Inflammatory macrophage treated with lipopolysaccharide for 4 hours (primary cell): ENCODE results near the gene STUB1.
A peak's percentile ranks its signal among the peaks of the same experiment; 100 is the strongest.

Source experiments
- DNase-seq: peaks from one replicate; pipeline ENCODE4 v3.0.0-alpha.2; 2020

Gene STUB1

DNA sequence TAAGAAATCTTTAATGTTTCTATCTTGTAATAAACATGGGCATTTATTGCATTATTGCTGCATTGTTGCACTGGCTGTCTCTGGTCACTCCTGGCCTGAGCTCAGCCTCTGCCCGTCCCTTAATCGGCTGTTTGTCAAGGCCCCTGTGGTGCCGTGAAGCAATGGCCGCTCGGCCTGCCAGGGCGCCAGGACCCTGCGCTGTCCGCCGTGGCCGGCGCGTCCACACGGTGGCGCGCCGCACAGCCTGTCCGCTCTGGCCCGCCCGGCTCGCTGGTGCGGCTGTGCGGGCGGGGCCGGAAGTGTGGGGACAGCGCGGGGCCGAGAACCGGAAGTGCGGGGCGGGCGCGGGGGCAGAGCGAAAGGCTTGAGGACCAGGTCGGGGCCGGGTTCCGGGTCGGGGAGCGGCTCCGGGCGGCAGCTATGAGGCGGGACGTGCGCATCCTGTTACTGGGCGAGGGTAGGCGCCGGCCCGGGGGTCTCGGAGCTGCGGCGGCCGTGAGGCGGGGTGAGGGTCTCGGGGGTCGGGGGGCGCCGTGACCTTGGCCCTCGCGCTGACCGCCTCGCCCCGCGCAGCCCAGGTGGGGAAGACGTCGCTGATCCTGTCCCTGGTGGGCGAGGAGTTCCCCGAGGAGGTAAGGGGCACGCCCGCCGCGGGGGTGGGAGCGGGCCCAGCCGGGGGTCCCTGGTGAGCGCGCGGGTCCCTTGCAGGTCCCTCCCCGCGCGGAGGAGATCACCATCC is 12.3 kb upstream of the STUB1 start, which contains the start of gene RHOT2:
TSS of gene RHOT2 (plus strand) at position 353 of the 739 bp plus-strand sequence. CDS start at position 421, 68 bp downstream.
- DNase-seq: peak; percentile 94

DNA sequence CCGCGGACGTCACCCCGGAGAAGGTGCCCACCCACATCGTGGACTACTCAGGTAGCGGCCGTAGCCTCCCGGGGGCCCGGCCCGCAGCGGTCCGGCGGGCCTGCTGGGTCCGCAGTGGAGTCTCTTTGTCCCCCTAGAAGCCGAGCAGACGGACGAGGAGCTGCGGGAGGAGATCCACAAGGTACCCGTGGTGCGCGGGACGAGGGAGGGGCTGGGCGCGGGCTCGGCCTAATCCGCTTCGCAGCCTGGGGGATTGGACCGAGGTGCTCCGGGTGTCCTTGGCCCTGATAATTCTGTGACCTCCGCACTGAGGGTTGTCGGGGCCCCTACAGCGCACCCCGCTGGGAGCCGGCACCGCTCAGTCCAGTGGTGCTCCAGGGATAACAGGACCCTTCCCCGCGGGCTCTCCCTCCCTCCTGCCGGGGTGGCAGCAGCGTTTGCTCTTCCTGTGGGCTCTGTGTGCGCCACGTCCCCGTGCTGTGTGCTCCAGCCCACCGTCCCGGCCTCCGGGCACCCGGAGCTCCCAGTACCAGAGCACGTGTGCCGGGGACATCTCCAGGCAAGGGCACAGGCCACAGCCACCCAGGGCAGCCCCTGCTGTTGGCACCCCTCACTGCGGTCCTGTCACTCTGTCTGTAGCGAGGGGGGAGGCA is 11.6 kb upstream of the STUB1 start:
- no peak for DNase-seq

DNA sequence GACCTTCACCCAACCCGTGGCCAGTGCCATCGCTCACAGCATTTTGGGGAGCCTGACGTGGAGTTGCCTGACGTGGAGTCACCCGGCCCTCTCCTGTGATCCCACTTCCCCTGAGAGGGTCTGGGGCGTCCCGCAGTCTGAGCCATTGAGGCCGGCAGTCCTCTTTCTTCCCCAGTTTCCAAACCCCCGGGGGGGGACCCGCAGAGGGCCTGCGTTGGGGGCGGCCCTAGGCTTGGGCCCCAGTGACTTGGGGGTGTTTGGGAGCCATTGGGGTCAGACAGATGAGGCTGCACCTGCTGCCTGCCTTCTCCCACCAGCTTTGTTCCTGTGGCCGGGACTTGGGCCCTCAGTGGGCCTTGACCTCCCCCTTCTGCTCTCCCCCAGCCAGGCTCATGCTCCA is 10.5 kb upstream of the STUB1 start:
- DNase-seq: no peak

DNA sequence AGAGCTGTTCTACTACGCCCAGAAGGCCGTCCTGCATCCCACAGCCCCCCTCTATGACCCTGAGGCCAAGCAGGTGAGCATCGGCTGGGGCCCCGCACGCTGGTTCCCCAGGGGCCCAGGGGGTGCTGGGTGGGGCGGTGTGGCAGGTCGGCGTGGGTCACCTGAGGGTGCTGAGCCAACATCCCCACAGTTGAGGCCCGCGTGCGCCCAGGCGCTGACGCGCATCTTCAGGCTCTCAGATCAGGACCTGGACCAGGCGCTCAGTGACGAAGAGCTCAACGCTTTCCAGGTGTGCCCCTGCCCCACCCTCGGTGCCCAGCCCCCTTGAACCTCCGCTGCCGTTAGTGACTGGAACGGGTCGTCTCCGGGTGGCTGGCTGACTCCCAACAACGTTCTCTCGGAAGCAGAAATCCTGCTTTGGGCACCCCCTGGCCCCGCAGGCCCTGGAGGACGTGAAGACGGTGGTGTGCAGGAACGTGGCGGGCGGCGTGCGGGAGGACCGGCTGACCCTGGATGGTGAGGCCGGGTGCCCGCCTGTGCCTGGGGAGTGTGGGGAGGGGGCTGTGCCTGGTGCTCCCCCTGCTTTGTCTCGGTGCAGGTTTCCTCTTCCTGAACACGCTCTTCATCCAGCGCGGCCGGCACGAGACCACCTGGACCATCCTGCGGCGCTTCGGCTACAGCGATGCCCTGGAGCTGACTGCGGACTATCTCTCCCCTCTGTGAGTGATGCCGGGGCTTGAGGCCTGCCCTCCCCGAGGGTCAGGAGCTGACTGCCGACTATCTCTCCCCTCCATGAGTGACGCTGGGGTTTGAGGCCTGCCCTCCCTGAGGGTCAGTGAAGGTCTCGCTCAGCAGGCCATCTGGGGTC is 9.5 kb upstream of the STUB1 start:
- no peak for DNase-seq

DNA sequence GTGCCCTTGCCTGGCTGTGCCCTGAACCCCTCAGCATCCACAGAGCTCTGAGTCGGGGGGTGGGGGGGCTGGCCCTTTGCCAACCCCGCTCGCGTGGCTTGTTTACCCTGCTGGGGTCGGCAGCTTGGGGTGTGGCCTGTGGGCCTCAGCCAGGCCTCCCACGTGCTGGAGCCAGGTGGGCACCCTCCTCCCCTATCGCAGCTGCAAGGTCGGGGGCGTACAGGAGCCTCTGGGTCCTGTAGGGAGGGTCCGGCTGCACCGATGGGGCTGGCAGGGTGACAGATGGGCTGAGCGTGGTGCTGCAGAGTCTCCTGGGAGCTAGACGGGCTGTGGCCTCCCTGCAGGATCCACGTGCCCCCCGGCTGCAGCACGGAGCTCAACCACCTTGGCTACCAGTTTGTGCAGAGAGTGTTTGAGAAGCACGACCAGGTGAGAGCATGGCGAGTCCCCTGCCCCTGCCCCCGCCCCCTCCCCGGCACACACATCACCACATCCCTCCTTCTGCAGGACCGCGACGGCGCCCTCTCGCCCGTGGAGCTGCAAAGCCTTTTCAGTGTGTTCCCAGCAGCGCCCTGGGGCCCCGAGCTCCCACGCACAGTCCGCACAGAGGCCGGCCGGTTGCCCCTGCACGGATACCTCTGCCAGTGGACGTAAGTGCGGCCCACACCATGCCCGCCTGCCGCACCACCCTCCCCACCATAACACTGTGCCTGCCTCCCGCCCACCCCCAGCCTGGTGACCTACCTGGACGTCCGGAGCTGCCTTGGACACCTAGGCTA is 8.7 kb upstream of the STUB1 start:
- no peak for DNase-seq

DNA sequence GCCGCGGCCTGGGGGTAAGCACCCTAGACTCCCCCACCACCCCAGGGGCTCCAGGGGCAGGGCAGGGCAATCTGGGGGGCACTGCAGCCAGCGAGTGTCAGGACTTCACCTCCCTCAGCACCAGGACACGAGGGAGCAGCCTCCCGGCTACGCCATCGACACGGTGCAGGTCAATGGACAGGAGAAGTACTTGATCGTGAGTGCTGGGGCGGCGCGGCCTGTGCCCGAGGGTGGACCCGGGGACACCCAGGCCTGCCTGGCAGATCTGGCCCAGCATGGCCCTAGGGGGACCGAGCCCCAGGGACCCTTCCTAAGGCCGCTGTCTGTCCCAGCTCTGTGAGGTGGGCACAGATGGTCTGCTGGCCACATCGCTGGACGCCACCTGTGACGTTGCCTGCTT is 7.8 kb upstream of the STUB1 start:
- no peak for DNase-seq

DNA sequence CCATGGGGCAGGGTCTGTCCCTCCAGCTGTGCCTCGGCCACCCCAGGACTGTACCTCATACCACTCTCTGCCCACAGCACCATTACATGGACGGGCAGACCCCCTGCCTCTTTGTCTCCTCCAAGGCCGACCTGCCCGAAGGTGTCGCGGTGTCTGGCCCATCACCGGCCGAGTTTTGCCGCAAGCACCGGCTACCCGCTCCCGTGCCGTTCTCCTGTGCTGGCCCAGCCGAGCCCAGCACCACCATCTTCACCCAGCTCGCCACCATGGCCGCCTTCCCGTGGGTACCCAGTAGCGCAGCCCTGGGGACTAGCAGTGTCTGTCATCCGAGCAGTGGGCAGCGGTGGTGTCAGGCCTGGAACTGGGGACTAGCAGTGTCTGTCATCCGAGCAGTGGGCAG is 7.4 kb upstream of the STUB1 start:
- no peak for DNase-seq

DNA sequence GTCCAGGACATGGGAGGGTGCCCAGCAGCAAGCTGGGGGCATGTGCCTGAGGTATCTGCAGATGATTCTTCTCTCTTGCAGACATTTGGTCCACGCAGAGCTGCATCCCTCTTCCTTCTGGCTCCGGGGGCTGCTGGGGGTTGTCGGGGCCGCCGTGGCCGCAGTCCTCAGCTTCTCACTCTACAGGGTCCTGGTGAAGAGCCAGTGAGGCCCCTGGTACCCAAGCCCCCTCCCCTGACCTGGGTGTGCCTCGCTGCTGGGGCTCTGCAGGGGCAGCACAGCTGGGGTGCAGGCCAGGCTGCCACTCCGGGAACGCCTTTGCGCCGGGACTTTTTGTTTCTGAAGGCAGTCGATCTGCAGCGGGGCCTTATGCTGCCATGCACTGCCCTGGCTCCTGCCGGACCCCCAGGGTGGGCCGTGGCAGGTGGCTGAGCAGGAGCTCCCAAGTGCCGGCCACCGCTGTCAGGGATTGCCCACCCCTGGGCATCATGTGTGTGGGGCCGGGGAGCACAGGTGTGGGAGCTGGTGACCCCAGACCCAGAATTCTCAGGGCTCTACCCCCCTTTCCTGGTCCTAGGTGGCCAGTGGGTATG is 6.7 kb upstream of the STUB1 start:
- DNase-seq: no peak

DNA sequence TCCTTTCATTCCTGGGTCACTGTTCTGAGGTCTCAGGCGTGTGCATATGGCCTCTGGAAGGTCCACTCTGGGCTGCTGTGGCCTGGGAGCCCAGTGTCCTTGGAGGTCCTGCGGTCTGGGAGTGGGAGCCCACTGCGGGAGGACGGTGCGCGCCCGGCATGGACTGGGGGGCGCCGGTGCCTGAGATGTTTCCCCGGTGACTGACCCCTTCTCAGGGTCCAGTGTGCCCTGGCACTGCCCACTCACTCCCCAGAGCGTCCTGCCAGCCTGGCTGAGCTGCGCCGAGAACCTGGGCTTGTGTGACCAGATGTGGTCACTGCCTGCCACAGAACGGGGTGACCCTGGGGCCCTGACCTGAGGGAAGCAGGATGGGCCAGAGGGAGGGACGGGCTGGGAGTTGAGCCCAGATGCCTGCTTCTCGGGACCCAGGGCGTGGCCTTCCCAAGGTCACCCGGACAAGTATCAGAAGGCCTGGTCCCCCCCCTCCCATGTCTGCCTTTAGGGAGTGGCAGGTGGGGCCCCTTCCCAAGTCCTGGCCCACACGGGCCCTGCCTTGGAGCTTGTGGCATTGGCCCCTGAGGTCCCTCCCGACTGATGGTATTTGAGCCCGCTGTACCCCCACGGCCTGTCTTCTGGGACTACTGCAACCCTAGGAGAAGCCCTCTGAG is 5.9 kb upstream of the STUB1 start:
- DNase-seq: no peak

DNA sequence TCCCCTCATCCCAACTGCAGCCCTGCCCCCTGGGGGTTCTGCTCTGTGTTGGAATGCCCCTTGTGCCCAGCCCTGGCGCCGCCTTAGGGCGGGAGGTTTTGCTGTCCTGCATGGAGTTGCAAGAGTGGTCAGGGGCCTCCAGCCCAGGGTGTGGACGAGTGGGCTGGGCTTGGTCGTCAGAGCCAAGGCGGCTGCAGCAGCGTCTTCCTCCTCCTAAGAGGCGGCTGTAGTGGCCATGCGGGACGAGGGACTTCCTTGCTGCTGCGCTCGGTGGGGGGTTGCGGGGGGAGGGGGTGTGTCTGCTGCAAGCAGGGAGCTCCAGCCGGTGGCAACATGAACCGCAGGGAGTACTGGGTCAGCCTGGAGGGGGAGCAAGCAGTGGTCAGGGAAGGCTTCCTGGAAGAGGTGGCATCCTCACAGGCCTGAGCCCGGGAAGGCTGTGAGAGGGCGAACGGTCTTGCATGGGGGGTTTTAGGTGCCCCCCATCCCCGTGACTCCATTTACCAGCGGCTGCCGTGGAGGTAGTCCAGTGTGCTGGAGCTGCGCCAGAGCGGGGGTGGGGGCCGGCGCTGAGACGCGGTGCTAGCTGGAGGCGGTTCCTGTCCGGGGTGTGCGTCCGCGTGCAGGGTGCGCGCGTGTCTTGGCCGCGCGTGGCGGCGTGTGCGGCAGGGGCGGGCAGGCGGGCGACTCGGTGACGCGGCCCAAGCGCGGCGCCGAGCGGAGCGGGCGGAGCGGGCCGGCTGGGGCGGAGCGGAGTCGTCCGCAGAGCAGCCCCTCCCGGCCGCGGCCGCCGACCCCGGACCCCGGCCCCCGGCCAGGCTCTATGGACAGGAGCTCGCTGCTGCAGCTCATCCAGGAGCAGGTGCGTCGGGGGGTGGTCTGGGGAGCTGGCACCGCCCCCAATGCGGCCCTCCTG is 5.0 kb upstream of the STUB1 start, which contains the start of gene RHBDL1:
TSS of gene RHBDL1 (plus strand) at position 704 of the 916 bp plus-strand sequence. CDS start at position 824, 120 bp downstream.
- peak; percentile 6 for DNase-seq

DNA sequence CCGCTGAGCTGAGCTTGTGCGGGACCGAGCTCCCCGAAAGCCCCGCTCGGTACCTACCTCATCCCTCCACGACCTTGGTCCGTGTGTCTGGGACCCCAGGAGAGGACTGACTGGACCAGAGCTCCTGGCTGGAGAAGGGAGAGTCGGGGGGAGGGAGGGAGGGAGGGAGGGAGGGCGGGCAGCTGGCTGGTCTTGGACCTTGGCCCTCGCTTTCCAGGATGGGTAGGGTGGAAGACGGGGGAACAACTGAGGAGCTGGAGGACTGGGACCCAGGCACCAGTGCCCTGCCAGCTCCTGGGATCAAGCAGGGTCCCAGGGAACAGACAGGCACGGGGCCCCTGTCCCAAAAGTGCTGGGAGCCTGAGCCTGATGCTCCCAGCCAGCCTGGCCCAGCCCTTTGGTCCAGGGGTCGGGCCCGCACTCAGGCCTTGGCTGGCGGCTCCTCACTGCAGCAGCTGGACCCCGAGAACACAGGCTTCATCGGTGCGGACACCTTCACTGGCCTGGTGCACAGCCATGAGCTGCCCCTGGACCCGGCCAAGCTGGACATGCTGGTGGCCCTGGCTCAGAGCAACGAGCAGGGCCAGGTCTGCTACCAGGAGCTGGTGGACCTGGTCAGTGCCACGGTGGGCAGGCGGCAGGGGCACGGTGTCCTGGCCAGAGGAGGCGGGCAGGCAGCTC is 4.2 kb upstream of the STUB1 start:
- DNase-seq: no peak

DNA sequence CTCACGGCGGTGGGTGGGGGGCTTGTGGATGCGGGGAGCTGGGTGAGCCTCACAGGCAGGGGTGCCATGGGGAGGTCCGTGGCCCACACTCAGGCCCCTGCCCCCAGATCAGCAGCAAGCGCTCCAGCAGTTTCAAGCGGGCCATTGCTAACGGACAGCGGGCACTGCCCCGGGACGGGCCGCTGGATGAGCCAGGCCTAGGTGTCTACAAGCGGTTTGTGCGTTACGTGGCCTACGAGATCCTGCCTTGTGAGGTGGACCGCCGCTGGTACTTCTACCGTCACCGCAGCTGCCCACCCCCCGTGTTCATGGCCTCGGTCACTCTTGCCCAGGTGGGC is 3.7 kb upstream of the STUB1 start:
- no peak for DNase-seq

DNA sequence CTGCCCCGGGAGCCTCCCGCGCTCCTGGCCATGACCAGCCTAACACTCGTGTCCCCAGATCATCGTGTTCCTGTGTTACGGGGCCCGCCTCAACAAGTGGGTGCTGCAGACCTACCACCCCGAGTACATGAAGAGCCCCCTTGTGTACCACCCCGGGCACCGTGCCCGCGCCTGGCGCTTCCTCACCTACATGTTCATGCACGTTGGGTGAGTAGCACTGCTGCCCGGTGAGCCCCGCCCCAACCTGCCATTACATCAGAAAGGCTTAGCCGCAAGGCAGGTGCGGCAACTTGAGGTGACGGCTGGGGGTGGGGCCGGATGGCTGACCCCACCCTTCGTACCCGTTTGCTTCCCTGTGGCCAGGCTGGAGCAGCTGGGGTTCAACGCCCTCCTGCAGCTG is 3.3 kb upstream of the STUB1 start:
- DNase-seq: no peak

DNA sequence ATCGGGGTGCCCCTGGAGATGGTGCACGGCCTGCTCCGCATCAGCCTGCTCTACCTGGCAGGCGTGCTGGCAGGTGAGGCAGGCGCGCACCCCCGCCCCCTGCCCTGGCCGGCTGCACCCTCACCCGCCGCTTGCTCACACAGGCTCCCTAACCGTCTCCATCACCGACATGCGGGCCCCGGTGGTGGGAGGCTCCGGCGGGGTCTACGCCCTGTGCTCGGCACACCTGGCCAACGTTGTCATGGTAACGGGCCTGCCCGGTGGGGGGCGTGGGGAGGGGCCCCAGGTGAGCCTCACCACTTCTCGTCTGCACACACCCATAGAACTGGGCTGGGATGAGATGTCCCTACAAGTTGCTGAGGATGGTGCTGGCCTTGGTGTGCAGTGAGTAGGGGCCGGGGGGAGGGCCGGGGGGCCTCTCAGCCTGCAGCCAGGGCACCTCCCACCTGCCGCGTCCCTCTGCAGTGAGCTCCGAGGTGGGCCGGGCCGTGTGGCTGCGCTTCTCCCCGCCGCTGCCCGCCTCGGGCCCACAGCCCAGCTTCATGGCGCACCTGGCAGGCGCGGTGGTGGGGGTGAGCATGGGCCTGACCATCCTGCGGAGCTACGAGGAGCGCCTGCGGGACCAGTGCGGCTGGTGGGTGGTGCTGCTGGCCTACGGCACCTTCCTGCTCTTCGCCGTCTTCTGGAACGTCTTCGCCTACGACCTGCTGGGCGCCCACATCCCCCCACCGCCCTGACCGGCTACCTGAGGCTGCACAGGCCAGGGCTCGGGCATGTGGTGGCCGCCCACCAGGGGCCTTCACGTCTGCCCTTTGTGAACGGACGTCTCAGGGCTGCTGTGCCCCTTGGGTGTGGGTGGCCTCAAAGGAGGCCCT is 2.7 kb upstream of the STUB1 start:
- no peak for DNase-seq

DNA sequence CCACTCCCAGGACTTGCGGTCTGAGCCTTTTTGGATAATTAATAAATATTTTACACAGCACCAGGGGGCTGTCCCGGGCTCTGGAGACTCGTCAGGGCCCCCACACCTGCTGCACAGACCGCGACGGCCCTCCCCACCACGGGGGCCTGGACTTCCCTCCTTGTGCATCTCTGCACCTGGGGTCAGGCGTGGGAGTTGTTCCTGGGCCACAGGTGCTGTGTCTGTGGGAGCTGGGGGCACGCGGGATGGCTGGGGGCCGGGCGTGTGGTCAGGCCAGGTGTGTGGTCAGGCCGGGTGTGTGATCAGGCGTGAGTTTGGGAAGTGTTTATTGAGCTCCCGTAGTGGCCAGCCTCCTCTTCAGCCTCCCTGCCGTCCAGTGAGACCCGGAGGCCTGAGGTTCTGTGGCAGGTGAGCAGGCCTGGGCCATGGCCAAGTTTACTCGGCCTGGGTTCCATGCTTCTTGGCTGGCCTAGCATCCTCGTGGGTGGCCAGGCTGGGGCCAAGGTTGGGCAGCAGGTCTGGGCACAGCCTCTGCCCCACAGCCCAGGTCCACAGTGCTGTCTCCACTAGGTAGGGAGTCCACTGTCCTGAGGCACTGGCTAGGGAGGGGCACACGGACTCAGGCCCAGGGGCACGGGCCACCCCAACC is 1.9 kb upstream of the STUB1 start:
- no peak for DNase-seq

DNA sequence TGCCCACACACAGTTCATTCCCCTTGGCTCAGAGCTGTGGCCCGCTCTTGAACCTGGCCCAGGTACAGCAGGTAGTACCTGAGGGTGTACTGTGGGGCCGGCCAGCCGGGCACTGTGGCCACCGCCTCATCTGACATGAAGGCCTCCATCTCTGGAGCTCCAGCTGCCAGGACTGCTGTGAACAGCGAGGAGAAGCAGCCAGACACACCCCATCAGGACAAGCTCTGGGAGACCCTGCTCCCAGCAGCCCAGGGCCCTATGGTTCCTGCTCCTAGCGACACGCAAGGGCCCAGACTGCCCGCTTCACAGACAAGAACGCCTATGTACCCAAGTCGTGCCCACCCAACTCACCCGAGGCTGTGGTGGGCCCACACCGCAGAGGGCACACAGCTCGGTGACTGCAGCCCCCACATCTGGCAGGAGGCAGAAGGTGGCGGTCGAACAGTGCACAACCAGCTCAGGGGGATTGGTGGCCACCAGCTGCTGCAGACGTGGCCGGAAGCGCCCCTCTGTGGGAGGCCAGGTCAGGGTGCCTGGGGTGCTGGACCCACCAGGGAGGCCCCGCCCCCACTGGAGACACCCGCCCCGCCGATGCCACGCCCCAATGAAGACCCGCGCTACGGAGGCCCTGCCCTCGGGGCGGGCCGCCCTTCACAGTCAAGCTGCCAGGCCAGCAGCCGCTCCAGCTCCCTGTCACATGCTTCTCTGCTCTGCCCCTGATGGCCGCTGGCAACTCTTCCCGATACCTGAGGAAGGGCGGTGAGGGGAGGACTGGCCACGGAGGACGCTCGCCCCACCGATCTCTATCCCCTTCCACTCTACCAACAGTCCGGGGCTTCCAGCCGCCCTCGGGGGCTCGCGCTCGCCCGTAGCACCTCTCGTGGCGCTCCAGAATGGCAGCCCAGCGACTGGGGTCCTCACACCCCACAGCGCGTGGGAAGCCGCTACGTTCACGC is 1.1 kb upstream of the STUB1 start:
- peak; percentile 55 for DNase-seq

DNA sequence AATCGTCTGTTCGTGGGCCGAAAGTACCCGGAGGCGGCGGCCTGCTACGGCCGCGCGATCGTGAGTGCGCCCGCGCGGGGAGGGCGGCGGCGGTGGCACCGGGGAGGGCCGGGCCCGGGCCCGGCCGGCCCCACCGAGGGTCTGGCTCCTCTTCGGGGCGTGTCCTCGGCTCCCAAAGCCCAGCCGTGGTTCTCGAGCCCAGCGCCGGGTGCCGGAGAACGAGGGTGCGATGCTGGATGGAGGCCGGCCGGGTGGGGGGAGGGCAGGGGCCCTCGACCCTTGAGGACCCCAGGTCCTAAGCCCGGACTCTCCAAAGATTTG is 375 bp downstream of the STUB1 start:
- DNase-seq: no peak
